HCT116 (cell line): ENCODE data around the gene CIAO2A. TPM values are rescaled to one million over a fixed set of nuclear protein-coding genes. Genes with fewer than 3 reads are reported as not detected.

Source experiments
- ATAC-seq: fragments of 200-7000 bp; cut with Tn5 transposase; 2 replicates; pipeline ENCODE4 v1.9.1; 2020; ENCODE audit warnings: mild to moderate bottlenecking, moderate library complexity
- BruUV-seq: library from RNA; stranded (reverse); fragments of 400-500 nt; replicated peaks from 2 replicates; lab custom pipeline; 2021; lab: Mats Ljungman, UMichigan
- CTCF ChIA-PET: fragments of 300-600 bp; sonication (Branson Sonifier 250); formaldehyde crosslinking; loops from one replicate; lab custom pipeline; 2021; ENCODE audit warnings: antibody characterized with exemption; lab: Charles Lee
- POLR2A ChIA-PET: fragments of 300-600, 350-600 bp; sonication (Branson Sonifier 250); formaldehyde crosslinking; loops from one replicate; lab custom pipeline; 2021; ENCODE audit warnings: antibody characterized with exemption; lab: Charles Lee
- RAD21 ChIA-PET, 2 experiments: fragments of 300-600 bp; sonication (Branson Sonifier 250); formaldehyde crosslinking; loops; one replicate each; lab custom pipeline; 2023; ENCODE audit warnings: low total read pairs in 2 of 2; ENCODE audit not compliant: uncharacterized antibody in 2 of 2, unreplicated experiment in 2 of 2, low non-redundant PET in 1 of 2; lab: Charles Lee
- DNase-seq: peaks from one replicate; pipeline ENCODE4 v3.0.0-alpha.2; 2010; ENCODE audit warnings: low read depth, low spot score
- H2AFZ ChIP-seq: fragments of 200-600 bp; shearing (Covaris generic), sonication (generic); 2 replicates; pipeline ENCODE4 v1.6.1; 2017; ENCODE audit warnings: low read depth, mixed run types, mixed read lengths, antibody characterized with exemption, low read length; ENCODE audit not compliant: poor library complexity, severe bottlenecking
- H3K27ac ChIP-seq: 2 replicates; pipeline ENCODE4 v1.5.1; 2012; ENCODE audit warnings: low read depth, low read length
- H3K27me3 ChIP-seq: fragments of 200-600 bp; sonication (generic); 2 replicates; pipeline ENCODE4 v1.6.1; 2016; ENCODE audit warnings: mixed run types, low read length, mixed read lengths; ENCODE audit not compliant: insufficient read depth
- H3K36me3 ChIP-seq, 2 experiments: fragments of 200-500 bp in 1 of 2; fragments of 200-600 bp in 1 of 2; sonication (Bioruptor generic) in 1 of 2; sonication (generic) in 1 of 2; 2 replicates each; pipeline versions ENCODE4 v1.5.1 to v1.6.1; 2014 to 2016; ENCODE audit warnings: low read length in 2 of 2, inconsistent platforms in 1 of 2, mixed read lengths in 1 of 2, mixed run types in 1 of 2; ENCODE audit not compliant: insufficient read depth in 2 of 2, control insufficient read depth in 1 of 2
- H3K4me1 ChIP-seq, 2 experiments: fragments of 200-600 bp in 1 of 2; sonication (generic) in 1 of 2; 2 replicates each; pipeline versions ENCODE4 v1.5.1 to v1.6.1; 2012 to 2017; ENCODE audit warnings: low read length in 2 of 2, inconsistent platforms in 1 of 2, mild to moderate bottlenecking in 1 of 2, mixed read lengths in 1 of 2, mixed run types in 1 of 2, moderate library complexity in 1 of 2; ENCODE audit not compliant: insufficient read depth in 2 of 2, control insufficient read depth in 1 of 2
- H3K4me2 ChIP-seq: fragments of 200-600 bp; sonication (generic); 2 replicates; pipeline ENCODE4 v1.6.1; 2017; ENCODE audit warnings: mixed run types, low read length, mixed read lengths
- H3K4me3 ChIP-seq, 2 experiments: fragments of 200-600 bp in 1 of 2; sonication (generic) in 1 of 2; replicated peaks in 1 of 2; 2 replicates each; pipeline ENCODE4 v1.5.1; 2011 to 2016; ENCODE audit warnings: low read length in 2 of 2, control low read depth in 1 of 2, low read depth in 1 of 2, mild to moderate bottlenecking in 1 of 2, mixed read lengths in 1 of 2, mixed run types in 1 of 2
- H3K79me2 ChIP-seq: fragments of 200-600 bp; sonication (generic); 2 replicates; pipeline ENCODE4 v1.6.1; 2017; ENCODE audit warnings: mild to moderate bottlenecking, mixed run types, low read length, moderate library complexity, mixed read lengths; ENCODE audit not compliant: insufficient read depth
- H3K9ac ChIP-seq: fragments of 200-600 bp; sonication (generic); 2 replicates; pipeline ENCODE4 v1.6.1; 2016; ENCODE audit warnings: low read length, mixed read lengths
- H3K9me2 ChIP-seq: fragments of 200-600 bp; sonication (generic), shearing (Covaris generic); 2 replicates; pipeline ENCODE4 v1.6.1; 2017; ENCODE audit warnings: mixed run types, mild to moderate bottlenecking, moderate library complexity; ENCODE audit not compliant: insufficient read depth
- H3K9me3 ChIP-seq, 2 experiments: fragments of 200-500 bp in 1 of 2; fragments of 200-600 bp in 1 of 2; sonication (Bioruptor generic) in 1 of 2; sonication (generic) in 1 of 2; 2 replicates each; pipeline ENCODE4 v1.6.1; 2014 to 2017; ENCODE audit warnings: low read length in 2 of 2, mixed read lengths in 2 of 2, inconsistent platforms in 1 of 2, low read depth in 1 of 2, mild to moderate bottlenecking in 1 of 2, mixed run types in 1 of 2, moderate library complexity in 1 of 2; ENCODE audit not compliant: control insufficient read depth in 1 of 2, insufficient read depth in 1 of 2
- H4K20me1 ChIP-seq: fragments of 200-600 bp; sonication (generic), shearing (Covaris generic); 2 replicates; pipeline ENCODE4 v1.6.1; 2017; ENCODE audit warnings: mixed run types, mild to moderate bottlenecking, moderate library complexity; ENCODE audit not compliant: insufficient read depth
- CEBPB ChIP-seq: IDR thresholded peaks from 2 replicates; pipeline ENCODE4 v1.6.1; 2012; ENCODE audit warnings: low read depth
- CTCF ChIP-seq, 3 experiments: fragments of 200-600 bp in 1 of 3; sonication (generic) in 1 of 3; IDR thresholded peaks in 2 of 3; conservative IDR thresholded peaks in 1 of 3; 2 replicates each; pipeline ENCODE4 v1.5.1; 2012 to 2017; ENCODE audit warnings: low read depth in 2 of 3, low read length in 2 of 3, antibody characterized with exemption in 1 of 3, borderline replicate concordance in 1 of 3, control low read depth in 1 of 3, mild to moderate bottlenecking in 1 of 3, mixed read lengths in 1 of 3, mixed run types in 1 of 3, moderate library complexity in 1 of 3; ENCODE audit not compliant: insufficient read depth in 1 of 3
- EGR1 ChIP-seq: IDR thresholded peaks from 2 replicates; pipeline ENCODE4 v1.6.1; 2012; ENCODE audit warnings: low read depth
- EZH2phosphoT487 ChIP-seq: fragments of 200-600 bp; IDR thresholded peaks from 2 replicates; pipeline ENCODE4 v1.6.1; 2018; ENCODE audit warnings: antibody characterized with exemption, borderline replicate concordance
- FOSL1 ChIP-seq: IDR thresholded peaks from 2 replicates; pipeline ENCODE4 v1.6.1; 2012; ENCODE audit warnings: low read depth
- MAX ChIP-seq: IDR thresholded peaks from 2 replicates; pipeline ENCODE4 v1.6.1; 2012
- POLR2A ChIP-seq: IDR thresholded peaks from 2 replicates; pipeline ENCODE4 v1.7.0; 2011; ENCODE audit warnings: borderline replicate concordance; ENCODE audit not compliant: insufficient read depth, insufficient read length; ENCODE audit errors: extremely low read depth
- RAD21 ChIP-seq: IDR thresholded peaks from 2 replicates; pipeline ENCODE4 v1.6.1; 2012; ENCODE audit warnings: low read depth, mild to moderate bottlenecking
- SIN3A ChIP-seq: IDR thresholded peaks from 2 replicates; pipeline ENCODE4 v1.6.1; 2012; ENCODE audit warnings: low read depth
- SRF ChIP-seq: IDR thresholded peaks from 2 replicates; pipeline ENCODE4 v1.6.1; 2012; ENCODE audit warnings: low read depth
- intact Hi-C: fragments of 100-400 bp; cut with micrococcal nuclease; formaldehyde crosslinking; loops from 2 replicates; pipeline ENCODE4 v1.10.0; 2022
- total RNA-seq: library from RNA; stranded (reverse); gene quantifications from one replicate; pipeline ENCODE4 v1.2.1, GENCODE V29; 2021; ENCODE audit not compliant: unreplicated experiment

Gene CIAO2A
- total RNA-seq, 1 experiment from 2014 or later: 69.3 TPM

GRCh38 chr15:64133623-64134344, 40.1 kb upstream of the CIAO2A start:
- Histone ChIP-seq H3K4me3 (no peak overlapping the region), H3K27ac (no peak overlapping the region), H3K79me2 (no peaks in the 10 kb centered on the region), H3K4me1 (no peaks in the 10 kb centered on the region), H3K4me2 (no peak overlapping the region), H3K9me2 (no peaks in the 10 kb centered on the region), H2AFZ (no peak overlapping the region), H3K27me3 (no peaks in the 10 kb centered on the region), H3K9ac (no peak overlapping the region)
- DNase-seq: no peak
- CTCF ChIA-PET: interaction anchor here (0.6 to 1.2 kb wide), 2 partner anchors 20 to 517 kb away, joined by 3 to 4 read pairs; no protein-coding TSS in a partner anchor
- POLR2A ChIA-PET: no interaction called here
- TF ChIP-seq SIN3A (no peak), RAD21 (no peak), MAX (no peak), CTCF (IDR thresholded peaks at IDR 0.05 in 2 of 3, conservative IDR thresholded peaks at IDR 0.05 in 1 of 3; ENCODE audit: borderline replicate concordance in 1 of 3, insufficient read depth in 1 of 3, low read depth in 2 of 3, low read length in 2 of 3) (no peak), EZH2phosphoT487 (no peak), EGR1 (no peak), FOSL1 (no peak), SRF (no peak), CEBPB (no peak), POLR2A (no peak)
- TF ChIP-seq, all 23 proteins: peak for 0
- BruUV-seq: no TSS peak
- RAD21 ChIA-PET: no interaction called here
- Histone ChIP-seq H3K9me3 (no peaks in the 10 kb centered on the region), H4K20me1 (no peaks in the 10 kb centered on the region), H3K36me3 (peaks cover 49 to 61% of the 10 kb centered on the region in 2 experiments)
- ATAC-seq: no peak
- intact Hi-C loops: no loop called here
